D721Med (cell line): ENCODE measurements around the gene OPA1.

Experiments used
- DNase-seq: peaks from one replicate; pipeline ENCODE4 v3.0.0; 2011; ENCODE audit warnings: low spot score; ENCODE audit not compliant: insufficient read length
- FAIRE-seq: peaks from 2 replicates; lab custom pipeline; 2011; peaks lifted over from hg19 to GRCh38; lab: Jason Lieb, UNC
- TF ChIP-seq, protein P1 (sequence below): IDR thresholded peaks from 2 replicates; pipeline ENCODE4 v1.5.1; 2012; ENCODE audit warnings: mild to moderate bottlenecking, control low read depth; ENCODE audit not compliant: insufficient read depth; ENCODE audit errors: missing control alignments

OPA1 gene

DNA sequence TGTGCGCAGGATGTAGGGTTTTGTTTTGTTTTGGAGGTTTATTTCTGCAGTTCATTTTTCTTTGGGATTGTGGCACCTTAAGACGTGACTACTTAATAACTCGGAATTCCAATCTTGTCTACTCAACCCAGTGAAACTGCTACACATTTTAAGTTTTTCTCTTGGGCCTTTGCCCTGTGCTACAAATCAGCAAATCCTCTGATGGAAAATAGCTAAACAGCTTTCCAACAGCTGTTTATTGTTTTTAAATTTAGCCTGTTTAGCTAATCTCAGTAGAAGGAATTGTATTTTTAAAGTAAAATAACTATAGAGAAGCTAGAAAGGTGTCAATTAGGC lies 48.4 kb downstream of the OPA1 start:
- TF ChIP-seq, protein P1, sequence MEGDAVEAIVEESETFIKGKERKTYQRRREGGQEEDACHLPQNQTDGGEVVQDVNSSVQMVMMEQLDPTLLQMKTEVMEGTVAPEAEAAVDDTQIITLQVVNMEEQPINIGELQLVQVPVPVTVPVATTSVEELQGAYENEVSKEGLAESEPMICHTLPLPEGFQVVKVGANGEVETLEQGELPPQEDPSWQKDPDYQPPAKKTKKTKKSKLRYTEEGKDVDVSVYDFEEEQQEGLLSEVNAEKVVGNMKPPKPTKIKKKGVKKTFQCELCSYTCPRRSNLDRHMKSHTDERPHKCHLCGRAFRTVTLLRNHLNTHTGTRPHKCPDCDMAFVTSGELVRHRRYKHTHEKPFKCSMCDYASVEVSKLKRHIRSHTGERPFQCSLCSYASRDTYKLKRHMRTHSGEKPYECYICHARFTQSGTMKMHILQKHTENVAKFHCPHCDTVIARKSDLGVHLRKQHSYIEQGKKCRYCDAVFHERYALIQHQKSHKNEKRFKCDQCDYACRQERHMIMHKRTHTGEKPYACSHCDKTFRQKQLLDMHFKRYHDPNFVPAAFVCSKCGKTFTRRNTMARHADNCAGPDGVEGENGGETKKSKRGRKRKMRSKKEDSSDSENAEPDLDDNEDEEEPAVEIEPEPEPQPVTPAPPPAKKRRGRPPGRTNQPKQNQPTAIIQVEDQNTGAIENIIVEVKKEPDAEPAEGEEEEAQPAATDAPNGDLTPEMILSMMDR: no peak
- DNase-seq (no peak), FAIRE-seq (no peak)

DNA sequence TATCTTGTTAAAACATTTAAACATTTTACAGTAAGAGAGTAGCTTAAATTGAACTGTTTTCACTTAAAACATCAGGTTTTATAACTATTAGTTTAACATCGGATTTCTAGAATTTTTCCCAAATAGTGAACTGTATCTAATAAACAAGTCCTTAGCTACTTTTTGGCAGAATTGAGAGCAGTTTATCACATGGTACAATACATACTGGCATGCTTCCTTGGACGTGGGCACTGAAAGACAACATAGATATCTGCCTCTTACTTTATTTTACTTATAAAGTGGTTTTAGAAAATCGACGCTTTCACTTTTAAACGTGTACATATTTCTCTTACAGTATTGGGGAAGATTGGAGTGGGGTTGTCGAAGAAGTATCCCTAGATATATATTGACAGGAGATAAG lies 52.8 kb downstream of the OPA1 start:
- no peak for DNase-seq
- TF ChIP-seq, protein P1: no peak
- FAIRE-seq: no peak

DNA sequence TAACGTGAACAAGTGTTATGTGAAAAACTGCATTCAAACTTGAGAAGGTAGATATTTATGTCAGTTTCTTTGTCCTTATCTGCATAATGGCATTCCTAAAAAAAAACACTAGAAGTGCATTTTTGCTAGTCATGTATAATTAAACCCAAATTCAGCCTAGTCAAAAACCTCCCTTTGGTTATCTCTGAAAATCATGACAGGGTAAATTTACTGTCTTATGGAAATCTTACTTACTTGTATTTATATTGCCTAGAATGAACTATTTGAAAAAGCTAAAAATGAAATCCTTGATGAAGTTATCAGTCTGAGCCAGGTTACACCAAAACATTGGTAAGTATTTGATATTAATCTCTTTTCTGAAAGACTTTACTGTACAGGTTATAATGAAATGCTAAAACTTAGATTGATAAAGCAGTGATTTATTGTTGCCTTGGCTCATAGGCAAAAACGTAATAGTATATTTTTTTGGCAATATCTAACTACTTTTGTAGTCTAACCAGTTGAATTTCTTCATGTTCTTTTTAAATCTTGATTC lies 55.6 kb downstream of the OPA1 start:
- FAIRE-seq (no peak), DNase-seq (no peak)
- TF ChIP-seq, protein P1: no peak

DNA sequence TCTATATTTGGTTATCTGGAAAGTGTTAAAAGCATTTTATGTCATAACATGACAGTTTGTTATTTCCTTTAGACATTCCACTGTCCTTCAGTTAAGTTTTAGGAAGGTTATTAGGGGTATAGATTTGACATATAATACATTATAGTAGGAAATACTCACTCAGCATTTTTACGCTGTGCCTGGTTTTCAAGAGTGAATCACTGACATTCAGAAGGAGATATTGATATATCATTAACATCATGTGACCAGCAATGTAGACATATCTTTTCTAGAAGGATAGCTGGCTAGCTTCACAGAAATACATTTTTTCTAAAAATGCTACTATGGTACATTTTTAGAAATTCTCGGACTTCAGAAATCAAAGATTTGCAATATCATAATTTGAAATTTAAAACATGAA lies 57.6 kb downstream of the OPA1 start:
- TF ChIP-seq, protein P1: no peak
- FAIRE-seq (peak; percentile 63), DNase-seq (no peak)

DNA sequence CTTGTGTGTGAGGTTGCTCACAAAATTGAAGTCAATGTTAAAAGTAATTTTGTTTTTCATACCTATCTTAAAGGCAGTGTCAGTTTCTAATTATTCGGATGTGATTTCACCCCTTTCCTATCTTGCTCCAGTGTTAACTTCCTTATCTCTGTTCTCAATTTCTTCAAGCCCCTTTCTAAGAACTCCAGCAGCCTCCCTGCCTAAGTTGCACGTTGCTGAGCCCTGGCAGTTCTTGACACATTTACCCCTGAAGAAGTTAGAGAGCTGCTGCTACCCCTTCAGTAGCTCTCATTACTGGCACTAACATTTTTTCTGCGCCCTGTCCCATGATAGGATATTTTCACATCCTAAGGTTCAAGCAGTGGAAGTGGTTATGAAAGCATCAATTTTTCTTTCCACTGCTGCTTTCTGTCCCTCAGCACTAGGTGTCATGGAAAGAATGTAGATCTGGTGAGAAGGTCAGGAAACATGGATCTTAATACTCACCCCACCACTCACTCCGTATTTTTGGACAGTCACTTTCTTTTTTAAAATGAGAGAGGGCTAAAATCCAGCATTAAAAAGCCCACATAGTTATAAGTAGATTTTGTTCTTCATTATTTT lies 62.9 kb downstream of the OPA1 start:
- FAIRE-seq (no peak), DNase-seq (no peak)
- TF ChIP-seq, protein P1: no peak

DNA sequence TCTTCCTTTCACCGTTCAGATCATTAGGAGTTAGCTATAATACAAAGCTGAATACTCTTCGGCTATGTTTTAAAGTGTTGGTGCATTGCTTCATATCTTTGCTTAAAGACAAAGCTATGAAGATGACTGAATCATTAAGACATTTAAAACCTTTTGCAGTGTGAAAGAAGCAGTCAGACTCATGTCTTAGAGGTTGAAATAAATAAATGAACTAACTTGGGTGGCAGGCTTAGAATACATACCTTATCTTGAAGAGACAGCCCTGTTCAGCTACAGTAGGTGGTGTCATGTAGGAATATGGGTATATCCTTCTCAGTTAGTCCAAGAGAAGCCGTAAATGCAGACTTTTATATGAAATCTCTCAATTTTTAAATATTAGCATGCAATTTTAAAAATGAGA lies 63.4 kb downstream of the OPA1 start:
- TF ChIP-seq, protein P1: no peak
- FAIRE-seq: no peak

DNA sequence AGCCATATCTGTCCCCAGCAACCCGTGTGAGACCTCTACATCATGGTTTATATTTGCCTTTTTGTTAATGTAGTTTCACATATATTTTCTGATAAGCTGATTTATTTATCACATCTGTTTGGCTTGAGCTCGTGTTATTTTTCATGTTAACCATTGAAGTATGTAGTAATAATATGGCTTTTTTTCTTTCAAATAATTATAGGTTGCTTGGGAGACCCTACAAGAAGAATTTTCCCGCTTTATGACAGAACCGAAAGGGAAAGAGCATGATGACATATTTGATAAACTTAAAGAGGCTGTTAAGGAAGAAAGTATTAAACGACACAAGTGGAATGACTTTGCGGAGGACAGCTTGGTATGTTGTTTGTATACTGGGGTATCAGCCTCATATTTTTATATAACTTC lies 63.9 kb downstream of the OPA1 start:
- DNase-seq (no peak), FAIRE-seq (no peak)
- TF ChIP-seq, protein P1: no peak

More for the DNA sequence above, 63.4 kb downstream of the OPA1 start:
- DNase-seq: no peak
